Astrocyte (in vitro differentiated cells and primary cell): ENCODE measurements around the gene ZNF497. TPM values are rescaled to one million over a fixed set of nuclear protein-coding genes. Genes with fewer than 3 reads are reported as not detected.

Source experiments
- DNase-seq: peaks from one replicate; pipeline ENCODE4 v3.0.0-alpha.2; 2010; ENCODE audit warnings: low read depth
- FAIRE-seq: peaks from 2 replicates; lab custom pipeline; 2011; peaks lifted over from hg19 to GRCh38; lab: Jason Lieb, UNC
- H2AFZ ChIP-seq: 2 replicates; pipeline ENCODE4 v1.6.0; 2012; ENCODE audit warnings: low read depth, low read length, inconsistent platforms
- H3K27ac ChIP-seq: 2 replicates; pipeline ENCODE4 v1.5.1; 2011; ENCODE audit warnings: low read depth, low read length, inconsistent platforms
- H3K27me3 ChIP-seq: 2 replicates; pipeline ENCODE4 v1.6.0; 2011; ENCODE audit warnings: low read length, inconsistent platforms; ENCODE audit not compliant: insufficient read depth
- H3K36me3 ChIP-seq: 2 replicates; pipeline ENCODE4 v1.5.1; 2011; ENCODE audit warnings: low read length, inconsistent platforms; ENCODE audit not compliant: insufficient read depth
- H3K4me1 ChIP-seq: 2 replicates; pipeline ENCODE4 v1.5.1; 2011; ENCODE audit warnings: low read length, inconsistent platforms; ENCODE audit not compliant: insufficient read depth
- H3K4me2 ChIP-seq: 2 replicates; pipeline ENCODE4 v1.6.0; 2012; ENCODE audit warnings: low read length, inconsistent platforms
- H3K4me3 ChIP-seq: 2 replicates; pipeline ENCODE4 v1.5.1; 2011; ENCODE audit warnings: low read depth, mild to moderate bottlenecking, low read length, inconsistent platforms; ENCODE audit not compliant: insufficient read depth
- H3K79me2 ChIP-seq: 2 replicates; pipeline ENCODE4 v1.6.0; 2012; ENCODE audit warnings: mild to moderate bottlenecking, low read length, inconsistent platforms; ENCODE audit not compliant: insufficient read depth
- H3K9ac ChIP-seq: 2 replicates; pipeline ENCODE4 v1.6.0; 2012; ENCODE audit warnings: mild to moderate bottlenecking, low read length, inconsistent platforms
- H3K9me3 ChIP-seq: 2 replicates; pipeline ENCODE4 v1.5.1; 2012; ENCODE audit warnings: low read depth, mild to moderate bottlenecking, low read length, inconsistent platforms; ENCODE audit not compliant: insufficient read depth
- H4K20me1 ChIP-seq: 2 replicates; pipeline ENCODE4 v1.6.0; 2012; ENCODE audit warnings: low read length, inconsistent platforms; ENCODE audit not compliant: insufficient read depth
- H3K27ac Mint-ChIP-seq: one replicate; pipeline ENCODE4 v1.8.0; 2021; ENCODE audit warnings: mild to moderate bottlenecking, mixed read lengths; ENCODE audit not compliant: unreplicated experiment
- H3K27me3 Mint-ChIP-seq: one replicate; pipeline ENCODE4 v1.8.0; 2021; ENCODE audit warnings: low read depth, mixed read lengths; ENCODE audit not compliant: unreplicated experiment
- H3K36me3 Mint-ChIP-seq: one replicate; pipeline ENCODE4 v1.8.0; 2021; ENCODE audit warnings: low read depth, mixed read lengths; ENCODE audit not compliant: unreplicated experiment
- H3K4me1 Mint-ChIP-seq: one replicate; pipeline ENCODE4 v1.8.0; 2021; ENCODE audit warnings: low read depth, mixed read lengths; ENCODE audit not compliant: unreplicated experiment
- H3K4me3 Mint-ChIP-seq: one replicate; pipeline ENCODE4 v1.8.0; 2021; ENCODE audit warnings: mild to moderate bottlenecking, moderate library complexity, mixed read lengths; ENCODE audit not compliant: unreplicated experiment
- H3K9me3 Mint-ChIP-seq: one replicate; pipeline ENCODE4 v1.8.0; 2021; ENCODE audit warnings: mild to moderate bottlenecking, mixed read lengths; ENCODE audit not compliant: unreplicated experiment
- EZH2 ChIP-seq: IDR thresholded peaks from 2 replicates; pipeline ENCODE4 v1.6.1; 2012; ENCODE audit warnings: mild to moderate bottlenecking, low read length, inconsistent platforms; ENCODE audit not compliant: insufficient read depth
- total RNA-seq: library from RNA; stranded (reverse); gene quantifications from 2 replicates; pipeline ENCODE4 v1.2.1, GENCODE V29; 2021
- TF ChIP-seq, protein P1 (sequence below): IDR thresholded peaks from 2 replicates; pipeline ENCODE4 v1.5.1; 2011; ENCODE audit warnings: low read depth, mild to moderate bottlenecking, inconsistent platforms, low read length, moderate library complexity; ENCODE audit not compliant: insufficient read depth

ZNF497 gene
- total RNA-seq, 1 donor from 2014 or later = 0.43 TPM

DNA sequence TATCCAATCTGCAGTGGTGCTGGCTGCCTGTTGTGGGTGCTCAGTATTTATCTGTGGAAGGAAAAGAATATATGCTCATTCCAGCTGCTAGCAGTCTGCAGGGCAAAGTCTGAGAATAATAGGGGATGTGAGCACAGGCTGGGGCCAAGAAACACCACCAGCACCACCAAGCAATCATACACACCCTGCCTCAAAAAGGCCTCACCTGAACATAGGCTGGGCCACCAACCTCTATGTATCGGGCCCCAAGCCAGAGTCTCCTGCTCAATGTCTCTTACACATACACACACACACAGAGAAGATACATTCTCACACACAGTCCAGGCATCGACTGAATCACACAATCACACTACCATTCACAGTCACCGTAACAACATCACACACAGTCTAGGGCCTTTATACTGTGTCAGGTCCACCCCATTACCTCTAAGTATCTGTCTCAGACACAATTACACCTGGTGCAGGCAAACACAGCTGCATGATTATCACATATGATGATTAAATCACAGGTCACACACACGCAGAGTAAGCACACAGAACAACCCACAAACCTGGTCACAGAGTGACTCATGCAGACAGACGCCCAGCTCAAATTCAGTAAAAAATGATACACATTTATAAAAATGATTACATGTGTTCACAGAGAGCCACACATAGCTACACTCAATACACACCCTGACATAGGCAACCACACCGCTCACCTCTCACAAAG, 37.1 kb downstream of the ZNF497 start:
- Histone ChIP-seq H3K9ac (peak overlapping the region; percentile 88), H3K27me3 (no peaks in the 10 kb centered on the region), H3K4me1 (peaks cover 23% of the 10 kb centered on the region), H3K4me3 (peak overlapping the region; percentile 84), H3K27ac (no peak overlapping the region), H3K4me2 (peak overlapping the region; percentile 88), H3K79me2 (peaks cover 49% of the 10 kb centered on the region), H2AFZ (no peak overlapping the region), H3K36me3 (no peaks in the 10 kb centered on the region), H4K20me1 (peaks cover 47% of the 10 kb centered on the region), H3K9me3 (no peaks in the 10 kb centered on the region)
- DNase-seq = peak; percentile 29
- TF ChIP-seq, protein P1, sequence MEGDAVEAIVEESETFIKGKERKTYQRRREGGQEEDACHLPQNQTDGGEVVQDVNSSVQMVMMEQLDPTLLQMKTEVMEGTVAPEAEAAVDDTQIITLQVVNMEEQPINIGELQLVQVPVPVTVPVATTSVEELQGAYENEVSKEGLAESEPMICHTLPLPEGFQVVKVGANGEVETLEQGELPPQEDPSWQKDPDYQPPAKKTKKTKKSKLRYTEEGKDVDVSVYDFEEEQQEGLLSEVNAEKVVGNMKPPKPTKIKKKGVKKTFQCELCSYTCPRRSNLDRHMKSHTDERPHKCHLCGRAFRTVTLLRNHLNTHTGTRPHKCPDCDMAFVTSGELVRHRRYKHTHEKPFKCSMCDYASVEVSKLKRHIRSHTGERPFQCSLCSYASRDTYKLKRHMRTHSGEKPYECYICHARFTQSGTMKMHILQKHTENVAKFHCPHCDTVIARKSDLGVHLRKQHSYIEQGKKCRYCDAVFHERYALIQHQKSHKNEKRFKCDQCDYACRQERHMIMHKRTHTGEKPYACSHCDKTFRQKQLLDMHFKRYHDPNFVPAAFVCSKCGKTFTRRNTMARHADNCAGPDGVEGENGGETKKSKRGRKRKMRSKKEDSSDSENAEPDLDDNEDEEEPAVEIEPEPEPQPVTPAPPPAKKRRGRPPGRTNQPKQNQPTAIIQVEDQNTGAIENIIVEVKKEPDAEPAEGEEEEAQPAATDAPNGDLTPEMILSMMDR = no peak
- no peak for TF ChIP-seq EZH2
- Mint-ChIP-seq H3K4me3 (no peak overlapping the region), H3K36me3 (peaks cover 6% of the 10 kb centered on the region), H3K4me1 (peaks cover 3% of the 10 kb centered on the region), H3K27ac (no peak overlapping the region), H3K27me3 (no peaks in the 10 kb centered on the region), H3K9me3 (no peaks in the 10 kb centered on the region)
- no peak for FAIRE-seq

DNA sequence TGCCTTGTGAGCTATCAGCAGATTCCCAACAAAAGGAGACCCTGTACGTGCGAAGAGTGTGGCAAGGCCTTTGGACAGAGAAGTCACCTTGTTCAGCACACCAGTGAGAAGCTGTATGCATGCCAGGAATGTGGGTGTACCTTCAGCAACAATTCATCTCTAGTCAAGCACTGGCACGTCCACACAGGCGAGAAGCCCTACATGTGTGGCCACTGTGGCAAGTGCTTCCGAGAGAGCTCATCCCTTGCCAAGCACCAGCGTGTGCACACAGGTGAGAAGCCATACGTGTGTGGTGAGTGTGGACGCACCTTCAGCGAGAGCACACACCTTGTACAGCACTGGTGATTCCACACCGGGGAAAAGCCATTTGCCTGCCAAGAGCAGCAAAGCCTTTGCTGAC, 43.3 kb downstream of the ZNF497 start:
- Histone ChIP-seq H3K27ac (no peak overlapping the region), H3K79me2 (no peaks in the 10 kb centered on the region), H3K4me1 (no peaks in the 10 kb centered on the region), H3K9me3 (no peaks in the 10 kb centered on the region), H3K9ac (no peak overlapping the region), H3K27me3 (no peaks in the 10 kb centered on the region), H4K20me1 (peaks cover 57% of the 10 kb centered on the region), H3K4me2 (no peak overlapping the region), H3K36me3 (peaks cover 8% of the 10 kb centered on the region), H2AFZ (no peak overlapping the region), H3K4me3 (no peak overlapping the region)
- Mint-ChIP-seq H3K4me3 (no peak overlapping the region), H3K27ac (no peak overlapping the region), H3K27me3 (no peaks in the 10 kb centered on the region), H3K4me1 (no peaks in the 10 kb centered on the region), H3K36me3 (peaks cover 11% of the 10 kb centered on the region), H3K9me3 (peaks cover 3% of the 10 kb centered on the region)
- no peak for FAIRE-seq
- no peak for TF ChIP-seq EZH2
- TF ChIP-seq, protein P1 = no peak
- DNase-seq = no peak

DNA sequence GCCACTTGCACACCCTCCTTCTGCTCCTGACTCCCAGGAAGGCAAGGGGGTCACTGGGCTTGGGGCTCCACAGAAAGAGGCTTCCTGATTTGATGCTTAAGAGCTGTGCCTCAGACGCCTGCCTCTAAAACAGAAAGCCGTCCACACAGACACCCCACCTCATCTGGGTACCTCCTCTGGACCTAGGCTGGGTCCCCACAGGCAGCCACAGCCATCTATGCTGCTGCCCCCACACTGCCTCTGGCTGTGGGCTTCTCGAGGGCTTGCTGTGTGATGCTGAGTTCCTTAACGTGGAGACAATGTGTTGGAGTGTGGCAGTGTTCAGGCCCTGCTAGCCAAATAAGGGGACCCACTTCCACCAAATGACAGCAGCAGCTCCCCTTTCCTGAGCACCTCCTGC, 44.3 kb downstream of the ZNF497 start:
- peaks cover 57% of the 10 kb centered on the region for H4K20me1 ChIP-seq
- H3K36me3 ChIP-seq = peaks cover 16% of the 10 kb centered on the region
- TF ChIP-seq, protein P1 = no peak
- TF ChIP-seq EZH2 = no peak
- no peaks in the 10 kb centered on the region for H3K27me3 ChIP-seq
- H3K27ac ChIP-seq = no peak overlapping the region
- H3K4me1 Mint-ChIP-seq = no peaks in the 10 kb centered on the region
- DNase-seq = no peak
- no peak for FAIRE-seq
- H3K9ac ChIP-seq = no peak overlapping the region
- no peak overlapping the region for H3K27ac Mint-ChIP-seq
- H3K9me3 ChIP-seq = no peaks in the 10 kb centered on the region
- H3K4me1 ChIP-seq = no peaks in the 10 kb centered on the region
- no peaks in the 10 kb centered on the region for H3K27me3 Mint-ChIP-seq
- H3K79me2 ChIP-seq = no peaks in the 10 kb centered on the region
- H2AFZ ChIP-seq = no peak overlapping the region
- H3K4me3 Mint-ChIP-seq = no peak overlapping the region
- peaks cover 3% of the 10 kb centered on the region for H3K9me3 Mint-ChIP-seq
- H3K4me3 ChIP-seq = no peak overlapping the region
- no peak overlapping the region for H3K4me2 ChIP-seq
- H3K36me3 Mint-ChIP-seq = peaks cover 11% of the 10 kb centered on the region
